ENCODE data around the gene FHIT. TPM values are rescaled to one million over a fixed set of nuclear protein-coding genes. Genes with fewer than 3 reads are reported as not detected.

Gene FHIT
- total RNA-seq, 4 donors from 2014 or later: 4.6 to 6.1 (median 5.7) TPM

GRCh38 chr3:60220768-60221167, 1030.5 kb downstream of the FHIT start:
- no peaks in the 10 kb centered on the region for H3K9me3 ChIP-seq
- no peak overlapping the region for H3K4me3 ChIP-seq
- no peak for TF ChIP-seq POLR2AphosphoS5 (IDR thresholded peaks at IDR 0.05)
- no peak for TF ChIP-seq POLR2A (IDR thresholded peaks at IDR 0.05; ENCODE audit: low read depth)
- DNase-seq (ENCODE audit: extremely low spot score): no peak
- no peaks in the 10 kb centered on the region for H3K36me3 ChIP-seq
- no peaks in the 10 kb centered on the region for H3K27me3 ChIP-seq
- WGBS: 95% methylated on average over 4 of the region's 4 CpGs
- H3K27ac ChIP-seq (replicated peaks in 1 of 4): no peak overlapping the region
- intact Hi-C loops (cut with DNase I): no loop called here
- H3K4me1 ChIP-seq: no peaks in the 10 kb centered on the region

- H3K27me3 ChIP-seq: no peaks in the 10 kb centered on the region
- no peaks in the 10 kb centered on the region for H3K36me3 ChIP-seq
- DNase-seq (ENCODE audit: extremely low spot score): no peak
- WGBS: 78% methylated on average over 2 of the region's 2 CpGs
- H3K27ac ChIP-seq (replicated peaks in 1 of 4): no peak overlapping the region
- TF ChIP-seq POLR2A (IDR thresholded peaks at IDR 0.05; ENCODE audit: low read depth) (no peak), EP300 (IDR thresholded peaks at IDR 0.05) (no peak), CTCF (IDR thresholded peaks at IDR 0.05) (no peak), POLR2AphosphoS5 (IDR thresholded peaks at IDR 0.05) (no peak)
- H3K4me3 ChIP-seq: no peak overlapping the region
- H3K4me1 ChIP-seq: no peaks in the 10 kb centered on the region
- intact Hi-C loops (cut with DNase I): no loop called here
- H3K9me3 ChIP-seq: no peaks in the 10 kb centered on the region
These were observed 1031.8 kb downstream of the FHIT start for GRCh38 chr3:60219501-60219900.

- Histone ChIP-seq H3K9me3 (no peaks in the 10 kb centered on the region), H3K4me1 (no peaks in the 10 kb centered on the region), H3K36me3 (no peaks in the 10 kb centered on the region), H3K27ac (replicated peaks in 1 of 4) (no peak overlapping the region), H3K4me3 (no peak overlapping the region), H3K27me3 (no peaks in the 10 kb centered on the region)
- WGBS: 72% methylated on average over 3 of the region's 3 CpGs
- intact Hi-C loops (cut with DNase I): no loop called here
- DNase-seq (ENCODE audit: extremely low spot score): no peak
- TF ChIP-seq CTCF (IDR thresholded peaks at IDR 0.05) (no peak), POLR2A (IDR thresholded peaks at IDR 0.05; ENCODE audit: low read depth) (no peak), POLR2AphosphoS5 (IDR thresholded peaks at IDR 0.05) (no peak), EP300 (IDR thresholded peaks at IDR 0.05) (no peak)
These were observed 1033.9 kb downstream of the FHIT start for GRCh38 chr3:60217156-60217911.

GRCh38 chr3:60216462-60217075, 1034.7 kb downstream of the FHIT start:
- intact Hi-C loops (cut with DNase I): no loop called here
- no peak for TF ChIP-seq CTCF (IDR thresholded peaks at IDR 0.05)

GRCh38 chr3:60215946-60216345, 1035.3 kb downstream of the FHIT start:
- 85% methylated on average over 1 of the region's 1 CpG for whole genome bisulfite sequencing
- no peaks in the 10 kb centered on the region for H3K9me3 ChIP-seq
- TF ChIP-seq EP300 (IDR thresholded peaks at IDR 0.05) (no peak), POLR2A (IDR thresholded peaks at IDR 0.05; ENCODE audit: low read depth) (no peak), CTCF (IDR thresholded peaks at IDR 0.05) (no peak), POLR2AphosphoS5 (IDR thresholded peaks at IDR 0.05) (no peak)
- H3K36me3 ChIP-seq: no peaks in the 10 kb centered on the region
- no peaks in the 10 kb centered on the region for H3K27me3 ChIP-seq
- intact Hi-C loops (cut with DNase I): no loop called here
- DNase-seq (ENCODE audit: extremely low spot score): no peak
- H3K27ac ChIP-seq (replicated peaks in 1 of 4): no peak overlapping the region
- H3K4me3 ChIP-seq: no peak overlapping the region
- H3K4me1 ChIP-seq: no peaks in the 10 kb centered on the region

More at GRCh38 chr3:60216462-60217075, 1034.7 kb downstream of the FHIT start:
- no peak overlapping the region for H3K4me3 ChIP-seq
- H3K27me3 ChIP-seq: no peaks in the 10 kb centered on the region
- no peaks in the 10 kb centered on the region for H3K9me3 ChIP-seq
- H3K27ac ChIP-seq (replicated peaks in 1 of 4): no peak overlapping the region
- WGBS: 73% methylated on average over 2 of the region's 2 CpGs
- H3K4me1 ChIP-seq: no peaks in the 10 kb centered on the region
- no peak for DNase-seq (ENCODE audit: extremely low spot score)
- no peaks in the 10 kb centered on the region for H3K36me3 ChIP-seq

Data from esophagus muscularis mucosa (tissue), 4 donors.